ENCODE results near the gene PLA2G4E. TPM values are rescaled to one million over a fixed set of nuclear protein-coding genes. Genes with fewer than 3 reads are reported as not detected.

Gene PLA2G4E
- total and polyA plus RNA-seq, 9 of the 15 experiments (the other 6 are each of a cell fraction or from before 2014, with no cell fraction given): 0.03 TPM; not detected in 8

DNA sequence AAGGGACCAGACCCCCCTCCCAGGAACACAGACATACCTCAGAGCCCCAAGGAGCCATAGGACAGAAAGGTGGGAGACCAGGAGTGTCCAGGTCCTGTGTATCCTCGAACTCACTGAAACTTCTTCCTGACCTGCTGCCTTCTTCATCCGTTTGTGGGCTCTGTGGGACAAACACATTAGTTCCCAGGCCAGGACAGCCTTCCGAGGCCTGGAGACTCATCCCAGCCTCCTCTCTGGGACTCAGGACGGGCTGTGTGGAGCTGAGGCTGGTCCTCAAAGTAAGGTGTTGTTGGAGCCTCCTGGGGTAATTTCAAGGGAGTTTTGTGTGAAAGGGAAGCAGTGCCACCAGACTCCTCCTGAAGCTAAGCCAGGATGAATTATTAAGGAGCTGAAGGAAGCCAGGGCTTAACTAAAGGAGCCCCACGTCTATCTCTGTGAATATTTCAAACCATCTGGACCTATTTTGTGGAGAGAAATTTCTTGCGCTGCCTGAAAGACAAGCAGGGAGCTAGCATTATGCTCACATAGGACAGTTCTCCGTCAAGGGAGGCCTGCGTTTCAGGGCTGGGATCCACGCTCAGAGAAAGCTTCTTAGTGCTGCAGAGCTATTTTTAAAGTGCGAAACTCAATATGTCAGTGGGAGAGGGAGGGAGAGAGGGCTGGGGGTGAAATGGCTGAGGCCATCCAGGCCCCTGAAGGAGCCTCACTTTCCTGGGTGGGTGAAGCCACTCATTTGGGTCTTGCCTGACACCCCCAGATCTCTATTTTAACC, 29.8 kb upstream of the PLA2G4E start (continued):
- TF ChIP-seq, protein P1, sequence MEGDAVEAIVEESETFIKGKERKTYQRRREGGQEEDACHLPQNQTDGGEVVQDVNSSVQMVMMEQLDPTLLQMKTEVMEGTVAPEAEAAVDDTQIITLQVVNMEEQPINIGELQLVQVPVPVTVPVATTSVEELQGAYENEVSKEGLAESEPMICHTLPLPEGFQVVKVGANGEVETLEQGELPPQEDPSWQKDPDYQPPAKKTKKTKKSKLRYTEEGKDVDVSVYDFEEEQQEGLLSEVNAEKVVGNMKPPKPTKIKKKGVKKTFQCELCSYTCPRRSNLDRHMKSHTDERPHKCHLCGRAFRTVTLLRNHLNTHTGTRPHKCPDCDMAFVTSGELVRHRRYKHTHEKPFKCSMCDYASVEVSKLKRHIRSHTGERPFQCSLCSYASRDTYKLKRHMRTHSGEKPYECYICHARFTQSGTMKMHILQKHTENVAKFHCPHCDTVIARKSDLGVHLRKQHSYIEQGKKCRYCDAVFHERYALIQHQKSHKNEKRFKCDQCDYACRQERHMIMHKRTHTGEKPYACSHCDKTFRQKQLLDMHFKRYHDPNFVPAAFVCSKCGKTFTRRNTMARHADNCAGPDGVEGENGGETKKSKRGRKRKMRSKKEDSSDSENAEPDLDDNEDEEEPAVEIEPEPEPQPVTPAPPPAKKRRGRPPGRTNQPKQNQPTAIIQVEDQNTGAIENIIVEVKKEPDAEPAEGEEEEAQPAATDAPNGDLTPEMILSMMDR (IDR thresholded peaks at IDR 0.05 in 2 of 3, conservative IDR thresholded peaks at IDR 0.05 in 1 of 3; ENCODE audit: insufficient read depth in 2 of 3, low read depth in 1 of 3, low read length in 3 of 3): no peak
- no peak for TF ChIP-seq TEAD1 (CRISPR knock-in tag; IDR thresholded peaks at IDR 0.05)
- TF ChIP-seq, protein P2, sequence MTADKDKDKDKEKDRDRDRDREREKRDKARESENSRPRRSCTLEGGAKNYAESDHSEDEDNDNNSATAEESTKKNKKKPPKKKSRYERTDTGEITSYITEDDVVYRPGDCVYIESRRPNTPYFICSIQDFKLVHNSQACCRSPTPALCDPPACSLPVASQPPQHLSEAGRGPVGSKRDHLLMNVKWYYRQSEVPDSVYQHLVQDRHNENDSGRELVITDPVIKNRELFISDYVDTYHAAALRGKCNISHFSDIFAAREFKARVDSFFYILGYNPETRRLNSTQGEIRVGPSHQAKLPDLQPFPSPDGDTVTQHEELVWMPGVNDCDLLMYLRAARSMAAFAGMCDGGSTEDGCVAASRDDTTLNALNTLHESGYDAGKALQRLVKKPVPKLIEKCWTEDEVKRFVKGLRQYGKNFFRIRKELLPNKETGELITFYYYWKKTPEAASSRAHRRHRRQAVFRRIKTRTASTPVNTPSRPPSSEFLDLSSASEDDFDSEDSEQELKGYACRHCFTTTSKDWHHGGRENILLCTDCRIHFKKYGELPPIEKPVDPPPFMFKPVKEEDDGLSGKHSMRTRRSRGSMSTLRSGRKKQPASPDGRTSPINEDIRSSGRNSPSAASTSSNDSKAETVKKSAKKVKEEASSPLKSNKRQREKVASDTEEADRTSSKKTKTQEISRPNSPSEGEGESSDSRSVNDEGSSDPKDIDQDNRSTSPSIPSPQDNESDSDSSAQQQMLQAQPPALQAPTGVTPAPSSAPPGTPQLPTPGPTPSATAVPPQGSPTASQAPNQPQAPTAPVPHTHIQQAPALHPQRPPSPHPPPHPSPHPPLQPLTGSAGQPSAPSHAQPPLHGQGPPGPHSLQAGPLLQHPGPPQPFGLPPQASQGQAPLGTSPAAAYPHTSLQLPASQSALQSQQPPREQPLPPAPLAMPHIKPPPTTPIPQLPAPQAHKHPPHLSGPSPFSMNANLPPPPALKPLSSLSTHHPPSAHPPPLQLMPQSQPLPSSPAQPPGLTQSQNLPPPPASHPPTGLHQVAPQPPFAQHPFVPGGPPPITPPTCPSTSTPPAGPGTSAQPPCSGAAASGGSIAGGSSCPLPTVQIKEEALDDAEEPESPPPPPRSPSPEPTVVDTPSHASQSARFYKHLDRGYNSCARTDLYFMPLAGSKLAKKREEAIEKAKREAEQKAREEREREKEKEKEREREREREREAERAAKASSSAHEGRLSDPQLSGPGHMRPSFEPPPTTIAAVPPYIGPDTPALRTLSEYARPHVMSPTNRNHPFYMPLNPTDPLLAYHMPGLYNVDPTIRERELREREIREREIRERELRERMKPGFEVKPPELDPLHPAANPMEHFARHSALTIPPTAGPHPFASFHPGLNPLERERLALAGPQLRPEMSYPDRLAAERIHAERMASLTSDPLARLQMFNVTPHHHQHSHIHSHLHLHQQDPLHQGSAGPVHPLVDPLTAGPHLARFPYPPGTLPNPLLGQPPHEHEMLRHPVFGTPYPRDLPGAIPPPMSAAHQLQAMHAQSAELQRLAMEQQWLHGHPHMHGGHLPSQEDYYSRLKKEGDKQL (CRISPR knock-in tag; IDR thresholded peaks at IDR 0.05; ENCODE audit: borderline replicate concordance): no peak
- no peak for TF ChIP-seq FOXK1 (CRISPR knock-in tag; IDR thresholded peaks at IDR 0.05; ENCODE audit: borderline replicate concordance)
- TF ChIP-seq, protein P3, sequence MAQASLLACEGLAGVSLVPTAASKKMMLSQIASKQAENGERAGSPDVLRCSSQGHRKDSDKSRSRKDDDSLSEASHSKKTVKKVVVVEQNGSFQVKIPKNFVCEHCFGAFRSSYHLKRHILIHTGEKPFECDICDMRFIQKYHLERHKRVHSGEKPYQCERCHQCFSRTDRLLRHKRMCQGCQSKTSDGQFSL (CRISPR knock-in tag; IDR thresholded peaks at IDR 0.05): no peak
- TF ChIP-seq, protein P3 (tag; IDR thresholded peaks at IDR 0.05): no peak
- no peak for TF ChIP-seq DNMT1 (IDR thresholded peaks at IDR 0.05)
